D721Med (cell line): ENCODE measurements around the gene ABCA2.

ENCODE experiments used
- DNase-seq: peaks from one replicate; pipeline ENCODE4 v3.0.0; 2011; ENCODE audit warnings: low spot score; ENCODE audit not compliant: insufficient read length
- FAIRE-seq: peaks from 2 replicates; lab custom pipeline; 2011; peaks lifted over from hg19 to GRCh38; lab: Jason Lieb, UNC
- CTCF ChIP-seq: IDR thresholded peaks from 2 replicates; pipeline ENCODE4 v1.5.1; 2012; ENCODE audit warnings: mild to moderate bottlenecking, control low read depth; ENCODE audit not compliant: insufficient read depth; ENCODE audit errors: missing control alignments

Gene ABCA2

GRCh38 chr9:137020771-137021567 lies 7.1 kb downstream of the ABCA2 start:
- FAIRE-seq (no peak), DNase-seq (no peak)
- no peak for TF ChIP-seq CTCF

GRCh38 chr9:137019891-137020683 lies 8.0 kb downstream of the ABCA2 start:
- FAIRE-seq (no peak), DNase-seq (no peak)
- no peak for TF ChIP-seq CTCF

- DNase-seq, result no peak
- no peak for FAIRE-seq
- no peak for TF ChIP-seq CTCF
Observed at GRCh38 chr9:137018761-137019559, 9.1 kb downstream of the ABCA2 start.

GRCh38 chr9:137017791-137018497 lies 10.1 kb downstream of the ABCA2 start:
- no peak for FAIRE-seq
- no peak for TF ChIP-seq CTCF
- DNase-seq, result no peak

GRCh38 chr9:137017071-137017470 lies 11.0 kb downstream of the ABCA2 start:
- DNase-seq (no peak), FAIRE-seq (no peak)
- no peak for TF ChIP-seq CTCF

GRCh38 chr9:137016436-137016835 lies 11.6 kb downstream of the ABCA2 start:
- no peak for DNase-seq
- no peak for FAIRE-seq
- TF ChIP-seq CTCF, result no peak
